ENCODE data around the gene ZNF687.

Gene ZNF687

DNA sequence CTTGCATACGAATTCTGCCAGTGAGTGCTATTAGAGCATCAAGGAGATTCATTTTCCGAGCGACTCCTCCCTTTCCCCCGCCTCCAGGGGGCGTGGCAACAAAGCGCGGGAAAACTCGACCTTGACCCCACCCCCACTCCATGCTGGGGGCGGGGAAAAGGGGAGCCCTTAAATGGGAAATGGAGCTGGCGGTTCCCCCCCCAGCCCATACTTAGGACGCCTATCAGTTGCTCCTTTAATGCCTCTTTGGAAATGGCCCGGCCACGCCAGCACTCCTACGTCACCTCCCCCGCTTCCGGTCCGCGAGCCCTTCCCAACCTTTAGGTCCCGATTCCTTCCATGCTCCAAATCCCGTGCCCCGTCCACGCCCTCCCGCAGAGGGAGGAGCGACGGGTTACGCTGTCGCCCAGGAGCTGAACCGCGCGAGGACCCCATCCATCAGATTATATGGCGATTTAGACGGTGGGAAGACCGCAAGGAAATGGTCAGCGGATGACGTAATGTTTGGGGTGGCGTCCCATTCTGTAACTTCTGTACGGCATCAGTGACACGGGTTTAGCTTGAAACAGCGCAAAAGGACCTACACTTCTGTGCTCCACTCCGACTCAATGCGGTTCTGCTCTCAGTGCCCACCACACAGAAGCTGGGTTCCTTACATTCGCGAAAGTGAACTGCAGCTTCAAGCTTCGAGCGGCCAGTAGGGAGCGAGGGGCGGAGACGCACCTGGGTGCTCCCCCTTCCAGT, 702 bp upstream of the ZNF687 start:
- TF ChIP-seq, protein P1, sequence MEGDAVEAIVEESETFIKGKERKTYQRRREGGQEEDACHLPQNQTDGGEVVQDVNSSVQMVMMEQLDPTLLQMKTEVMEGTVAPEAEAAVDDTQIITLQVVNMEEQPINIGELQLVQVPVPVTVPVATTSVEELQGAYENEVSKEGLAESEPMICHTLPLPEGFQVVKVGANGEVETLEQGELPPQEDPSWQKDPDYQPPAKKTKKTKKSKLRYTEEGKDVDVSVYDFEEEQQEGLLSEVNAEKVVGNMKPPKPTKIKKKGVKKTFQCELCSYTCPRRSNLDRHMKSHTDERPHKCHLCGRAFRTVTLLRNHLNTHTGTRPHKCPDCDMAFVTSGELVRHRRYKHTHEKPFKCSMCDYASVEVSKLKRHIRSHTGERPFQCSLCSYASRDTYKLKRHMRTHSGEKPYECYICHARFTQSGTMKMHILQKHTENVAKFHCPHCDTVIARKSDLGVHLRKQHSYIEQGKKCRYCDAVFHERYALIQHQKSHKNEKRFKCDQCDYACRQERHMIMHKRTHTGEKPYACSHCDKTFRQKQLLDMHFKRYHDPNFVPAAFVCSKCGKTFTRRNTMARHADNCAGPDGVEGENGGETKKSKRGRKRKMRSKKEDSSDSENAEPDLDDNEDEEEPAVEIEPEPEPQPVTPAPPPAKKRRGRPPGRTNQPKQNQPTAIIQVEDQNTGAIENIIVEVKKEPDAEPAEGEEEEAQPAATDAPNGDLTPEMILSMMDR (IDR thresholded peaks at IDR 0.05; ENCODE audit: low read depth, low read length, missing control alignments), result no peak
- peak; percentile 92 for DNase-seq (ENCODE audit: low read depth)
- H3K4me3 ChIP-seq (ENCODE audit: low read depth, low read length), result peak overlapping the region; percentile 89

DNA sequence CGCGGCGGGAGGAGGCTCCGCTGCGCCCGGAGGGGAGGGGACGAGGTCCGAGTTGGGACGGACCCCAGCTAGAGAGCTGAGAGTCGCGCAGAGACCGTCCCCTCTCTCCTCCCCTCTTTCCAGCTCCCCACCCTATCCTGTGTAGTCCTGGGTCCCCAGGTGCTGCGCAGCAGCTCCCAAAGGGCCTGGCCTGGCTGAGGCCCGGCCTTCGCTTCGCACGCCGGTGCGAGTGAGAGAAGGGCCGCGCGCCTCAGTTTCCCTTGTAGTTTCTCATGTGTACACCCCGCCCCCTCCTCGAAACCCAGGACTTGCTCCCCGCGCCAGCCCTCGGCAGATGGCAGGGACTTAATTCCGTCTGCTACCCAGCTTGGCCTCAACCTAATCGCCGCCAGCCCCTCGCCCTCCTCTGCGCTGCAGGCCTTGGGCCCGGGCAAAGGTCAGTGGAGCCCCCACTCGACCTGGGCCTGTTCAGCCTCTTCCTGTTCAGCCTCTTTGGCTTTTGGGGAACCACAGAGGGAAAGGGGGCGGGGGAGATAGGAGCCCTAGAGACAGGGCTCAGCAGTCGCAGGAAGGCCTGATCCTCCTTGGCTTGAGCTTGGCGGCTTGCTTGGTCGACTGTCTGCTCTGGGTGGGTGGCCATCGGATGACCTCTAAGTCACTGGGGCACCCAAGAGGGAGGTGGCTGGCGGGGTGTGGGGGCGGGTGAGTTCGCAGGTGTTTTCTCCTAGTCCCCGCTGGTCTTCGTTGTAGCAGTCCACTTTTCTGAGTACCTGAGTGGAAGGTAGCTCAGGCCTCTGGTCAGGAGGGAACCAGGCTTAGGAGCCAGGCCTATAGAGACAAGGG, 1.0 kb downstream of the ZNF687 start:
- TF ChIP-seq, protein P1 (IDR thresholded peaks at IDR 0.05; ENCODE audit: low read depth, low read length, missing control alignments), result no peak
- H3K4me3 ChIP-seq (ENCODE audit: low read depth, low read length), result peak overlapping the region; percentile 89
- DNase-seq (ENCODE audit: low read depth), result no peak

DNA sequence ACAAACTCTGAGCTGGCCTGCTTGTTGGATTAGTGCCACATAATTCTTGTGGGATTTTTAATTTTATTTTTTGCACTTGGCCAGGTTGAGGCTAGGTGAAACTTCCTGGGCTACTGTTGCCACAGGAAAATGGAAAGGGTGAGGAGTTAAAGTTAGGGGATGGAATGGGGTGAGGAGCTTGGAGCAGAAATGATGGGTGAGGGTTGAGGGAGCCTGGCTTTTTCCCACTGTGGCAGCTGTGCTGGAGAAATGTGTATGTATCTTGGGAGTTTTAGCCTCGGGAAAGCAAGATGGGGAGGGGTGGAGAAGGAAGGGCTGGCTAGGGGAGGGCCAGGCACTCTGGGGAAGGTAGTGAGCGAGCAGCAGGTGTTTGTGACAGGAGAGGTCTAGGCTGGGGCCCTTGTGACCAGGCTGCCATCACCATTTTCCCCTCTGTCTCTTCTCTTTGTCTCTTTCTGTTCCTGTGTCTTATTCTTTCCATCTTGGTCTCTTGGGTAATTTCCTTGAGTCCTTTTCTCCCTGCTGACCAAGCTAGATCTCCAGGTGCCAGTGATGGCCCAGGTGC, 2.0 kb downstream of the ZNF687 start:
- TF ChIP-seq, protein P1 (IDR thresholded peaks at IDR 0.05; ENCODE audit: low read depth, low read length, missing control alignments), result no peak
- peak overlapping the region; percentile 89; the same call in 1 of the 2 replicates for H3K4me3 ChIP-seq (ENCODE audit: low read depth, low read length)
- no peak for DNase-seq (ENCODE audit: low read depth)

DNA sequence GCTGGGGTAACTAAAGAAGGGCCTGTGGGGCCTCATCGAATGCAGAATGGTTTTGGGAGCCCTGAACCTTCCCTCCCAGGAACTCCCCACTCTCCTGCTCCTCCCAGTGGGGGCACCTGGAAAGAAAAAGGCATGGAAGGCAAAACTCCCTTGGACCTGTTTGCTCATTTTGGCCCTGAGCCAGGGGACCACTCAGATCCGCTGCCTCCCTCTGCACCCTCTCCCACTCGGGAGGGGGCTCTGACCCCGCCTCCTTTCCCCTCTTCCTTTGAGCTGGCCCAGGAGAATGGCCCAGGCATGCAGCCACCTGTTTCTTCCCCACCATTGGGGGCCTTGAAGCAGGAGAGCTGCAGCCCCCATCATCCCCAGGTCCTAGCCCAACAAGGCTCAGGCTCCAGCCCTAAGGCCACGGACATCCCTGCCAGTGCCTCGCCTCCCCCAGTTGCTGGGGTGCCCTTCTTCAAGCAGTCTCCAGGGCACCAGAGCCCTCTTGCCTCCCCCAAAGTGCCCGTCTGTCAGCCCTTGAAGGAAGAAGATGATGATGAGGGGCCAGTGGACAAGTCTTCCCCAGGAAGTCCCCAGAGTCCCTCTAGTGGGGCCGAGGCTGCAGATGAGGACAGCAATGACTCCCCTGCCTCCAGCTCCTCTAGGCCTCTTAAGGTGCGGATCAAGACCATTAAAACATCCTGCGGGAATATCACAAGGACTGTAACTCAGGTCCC, 4.7 kb downstream of the ZNF687 start:
- DNase-seq (ENCODE audit: low read depth), result no peak
- TF ChIP-seq, protein P1 (IDR thresholded peaks at IDR 0.05; ENCODE audit: low read depth, low read length, missing control alignments), result no peak
- no peak overlapping the region for H3K4me3 ChIP-seq (ENCODE audit: low read depth, low read length)

DNA sequence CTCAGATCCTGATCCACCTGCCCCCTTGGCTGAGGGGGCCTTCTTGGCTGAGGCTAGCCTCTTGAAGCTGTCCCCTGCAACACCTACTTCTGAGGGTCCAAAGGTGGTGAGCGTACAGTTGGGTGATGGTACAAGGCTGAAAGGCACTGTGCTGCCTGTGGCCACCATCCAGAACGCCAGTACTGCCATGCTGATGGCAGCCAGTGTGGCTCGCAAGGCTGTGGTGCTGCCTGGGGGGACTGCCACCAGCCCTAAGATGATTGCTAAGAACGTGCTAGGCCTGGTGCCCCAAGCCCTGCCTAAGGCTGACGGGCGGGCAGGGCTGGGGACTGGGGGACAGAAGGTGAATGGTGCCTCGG, 5.2 kb downstream of the ZNF687 start:
- DNase-seq (ENCODE audit: low read depth), result no peak
- H3K4me3 ChIP-seq (ENCODE audit: low read depth, low read length), result no peak overlapping the region
- TF ChIP-seq, protein P1 (IDR thresholded peaks at IDR 0.05; ENCODE audit: low read depth, low read length, missing control alignments), result no peak

DNA sequence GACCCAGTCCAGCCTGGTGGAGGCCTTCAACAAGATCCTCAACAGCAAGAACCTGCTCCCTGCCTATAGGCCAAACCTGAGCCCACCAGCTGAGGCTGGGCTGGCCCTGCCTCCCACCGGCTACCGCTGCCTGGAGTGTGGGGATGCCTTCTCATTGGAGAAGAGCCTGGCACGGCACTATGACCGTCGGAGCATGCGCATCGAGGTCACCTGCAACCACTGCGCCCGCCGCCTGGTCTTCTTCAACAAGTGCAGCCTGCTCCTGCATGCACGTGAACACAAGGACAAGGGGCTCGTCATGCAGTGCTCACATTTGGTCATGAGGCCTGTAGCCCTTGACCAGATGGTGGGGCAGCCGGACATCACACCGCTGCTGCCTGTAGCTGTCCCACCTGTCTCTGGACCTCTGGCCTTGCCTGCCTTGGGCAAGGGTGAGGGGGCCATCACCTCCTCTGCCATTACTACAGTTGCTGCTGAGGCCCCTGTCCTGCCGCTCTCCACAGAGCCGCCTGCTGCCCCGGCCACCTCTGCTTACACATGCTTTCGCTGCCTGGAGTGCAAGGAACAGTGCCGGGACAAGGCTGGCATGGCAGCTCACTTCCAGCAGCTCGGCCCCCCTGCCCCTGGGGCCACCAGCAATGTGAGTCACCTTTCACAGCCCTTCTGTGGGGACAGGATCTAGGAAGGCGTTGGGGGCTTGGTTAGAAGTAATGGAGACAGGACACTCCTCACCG, 5.8 kb downstream of the ZNF687 start:
- TF ChIP-seq, protein P1 (IDR thresholded peaks at IDR 0.05; ENCODE audit: low read depth, low read length, missing control alignments), result no peak
- no peak for DNase-seq (ENCODE audit: low read depth)
- no peak overlapping the region for H3K4me3 ChIP-seq (ENCODE audit: low read depth, low read length)

All from GM12864 (cell line).